ENCODE measurements around the gene C22orf23.

C22orf23 gene

GRCh38 chr22:37930952-37931440, 22.4 kb downstream of the C22orf23 start:
- TF ChIP-seq, protein P1, sequence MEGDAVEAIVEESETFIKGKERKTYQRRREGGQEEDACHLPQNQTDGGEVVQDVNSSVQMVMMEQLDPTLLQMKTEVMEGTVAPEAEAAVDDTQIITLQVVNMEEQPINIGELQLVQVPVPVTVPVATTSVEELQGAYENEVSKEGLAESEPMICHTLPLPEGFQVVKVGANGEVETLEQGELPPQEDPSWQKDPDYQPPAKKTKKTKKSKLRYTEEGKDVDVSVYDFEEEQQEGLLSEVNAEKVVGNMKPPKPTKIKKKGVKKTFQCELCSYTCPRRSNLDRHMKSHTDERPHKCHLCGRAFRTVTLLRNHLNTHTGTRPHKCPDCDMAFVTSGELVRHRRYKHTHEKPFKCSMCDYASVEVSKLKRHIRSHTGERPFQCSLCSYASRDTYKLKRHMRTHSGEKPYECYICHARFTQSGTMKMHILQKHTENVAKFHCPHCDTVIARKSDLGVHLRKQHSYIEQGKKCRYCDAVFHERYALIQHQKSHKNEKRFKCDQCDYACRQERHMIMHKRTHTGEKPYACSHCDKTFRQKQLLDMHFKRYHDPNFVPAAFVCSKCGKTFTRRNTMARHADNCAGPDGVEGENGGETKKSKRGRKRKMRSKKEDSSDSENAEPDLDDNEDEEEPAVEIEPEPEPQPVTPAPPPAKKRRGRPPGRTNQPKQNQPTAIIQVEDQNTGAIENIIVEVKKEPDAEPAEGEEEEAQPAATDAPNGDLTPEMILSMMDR (IDR thresholded peaks at IDR 0.05; ENCODE audit: insufficient read depth, low read depth, low read length, missing control alignments): no peak
- no peak overlapping the region for H3K4me3 ChIP-seq (ENCODE audit: low read depth, low read length)
- no peak for DNase-seq (ENCODE audit: low read depth)

- DNase-seq (ENCODE audit: low read depth): peak; percentile 35
These were observed 23.0 kb downstream of the C22orf23 start for GRCh38 chr22:37930270-37930951.

GRCh38 chr22:37929390-37929789, 24.0 kb downstream of the C22orf23 start:
- TF ChIP-seq, protein P1 (IDR thresholded peaks at IDR 0.05; ENCODE audit: insufficient read depth, low read depth, low read length, missing control alignments): no peak
- no peak overlapping the region for H3K4me3 ChIP-seq (ENCODE audit: low read depth, low read length)
- no peak for DNase-seq (ENCODE audit: low read depth)

More at GRCh38 chr22:37930270-37930951, 23.0 kb downstream of the C22orf23 start:
- TF ChIP-seq, protein P1 (IDR thresholded peaks at IDR 0.05; ENCODE audit: insufficient read depth, low read depth, low read length, missing control alignments): peak; percentile 42
- no peak overlapping the region for H3K4me3 ChIP-seq (ENCODE audit: low read depth, low read length)

GRCh38 chr22:37927637-37927936, 25.8 kb downstream of the C22orf23 start:
- TF ChIP-seq, protein P1 (IDR thresholded peaks at IDR 0.05; ENCODE audit: insufficient read depth, low read depth, low read length, missing control alignments): no peak
- no peak for DNase-seq (ENCODE audit: low read depth)
- H3K4me3 ChIP-seq (ENCODE audit: low read depth, low read length): no peak overlapping the region

GRCh38 chr22:37926771-37927636, 26.4 kb downstream of the C22orf23 start:
- H3K4me3 ChIP-seq (ENCODE audit: low read depth, low read length): no peak overlapping the region
- TF ChIP-seq, protein P1 (IDR thresholded peaks at IDR 0.05; ENCODE audit: insufficient read depth, low read depth, low read length, missing control alignments): no peak
- DNase-seq (ENCODE audit: low read depth): no peak

GRCh38 chr22:37926358-37926757, 27.0 kb downstream of the C22orf23 start:
- no peak for DNase-seq (ENCODE audit: low read depth)
- H3K4me3 ChIP-seq (ENCODE audit: low read depth, low read length): no peak overlapping the region
- TF ChIP-seq, protein P1 (IDR thresholded peaks at IDR 0.05; ENCODE audit: insufficient read depth, low read depth, low read length, missing control alignments): no peak
